ENCODE measurements around the gene MAP4K2.

MAP4K2 gene

DNA sequence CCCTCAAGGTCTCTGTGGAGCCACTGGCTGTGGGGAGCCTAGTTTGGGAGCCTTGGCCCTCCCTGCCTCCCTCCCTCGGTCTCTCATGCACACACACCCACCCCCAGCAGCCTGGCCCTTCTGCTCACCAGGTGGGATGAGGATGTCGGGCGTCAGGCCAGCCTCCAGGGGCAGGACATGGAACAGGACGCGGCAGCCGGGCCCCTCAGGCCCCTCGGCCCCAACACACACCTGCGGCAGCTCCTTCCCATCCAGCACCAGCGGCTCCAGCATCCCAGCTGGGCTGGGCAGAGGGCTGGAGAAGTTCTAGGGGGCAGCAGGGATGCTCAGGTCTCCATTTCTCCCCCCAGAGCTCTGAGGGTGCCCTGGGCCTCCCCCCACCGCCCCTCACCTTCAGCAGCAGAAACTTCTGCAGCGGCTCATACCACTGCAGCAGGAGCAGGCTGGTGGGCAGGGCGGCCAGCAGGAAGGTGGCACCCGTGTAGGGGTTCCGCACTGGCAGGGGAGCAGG is 11.2 kb downstream of the MAP4K2 start:
- no peak for DNase-seq (ENCODE audit: low spot score)

DNA sequence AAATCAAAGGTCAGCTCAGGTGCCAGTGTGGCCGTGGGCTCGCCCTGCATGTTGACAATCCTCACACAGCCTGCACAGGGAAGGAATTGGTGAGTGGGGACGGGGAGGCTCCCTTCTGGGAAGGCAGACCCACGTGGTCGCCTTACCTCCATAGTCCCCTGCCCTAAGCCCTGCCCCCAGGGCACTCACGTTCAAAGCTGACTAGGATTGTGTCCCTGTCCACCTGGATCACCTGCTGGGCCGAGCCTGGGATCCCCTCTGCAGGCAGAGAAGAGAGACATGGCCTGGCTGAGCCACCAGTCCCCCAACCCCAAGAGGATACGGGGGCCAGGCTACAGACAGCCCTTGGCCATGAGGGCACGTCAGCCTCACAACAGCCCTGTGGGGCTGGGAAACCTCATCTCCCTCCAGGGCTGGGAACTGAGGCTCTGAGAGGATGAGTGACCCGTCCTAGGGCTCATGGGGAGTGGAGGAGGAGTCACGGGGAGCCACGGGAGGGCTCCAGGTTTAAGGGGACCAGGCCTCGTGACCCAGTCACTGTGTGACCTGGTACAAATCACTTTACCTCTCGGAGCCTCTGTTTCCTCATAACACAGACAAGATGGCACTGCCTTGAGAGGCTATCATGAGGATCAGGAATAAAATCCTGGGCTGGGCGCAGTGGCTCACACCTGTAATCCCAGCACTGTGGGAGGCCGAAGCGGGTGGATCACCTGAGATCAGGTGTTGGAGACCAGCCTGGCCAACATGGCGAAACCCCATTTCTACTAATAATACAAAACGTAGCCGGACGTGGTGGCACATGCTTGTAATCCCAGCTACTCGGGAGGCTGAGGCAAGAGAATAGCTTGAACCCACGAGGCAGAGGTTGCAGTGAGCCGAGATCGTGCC is 12.6 kb downstream of the MAP4K2 start:
- no peak for DNase-seq (ENCODE audit: low spot score)

DNA sequence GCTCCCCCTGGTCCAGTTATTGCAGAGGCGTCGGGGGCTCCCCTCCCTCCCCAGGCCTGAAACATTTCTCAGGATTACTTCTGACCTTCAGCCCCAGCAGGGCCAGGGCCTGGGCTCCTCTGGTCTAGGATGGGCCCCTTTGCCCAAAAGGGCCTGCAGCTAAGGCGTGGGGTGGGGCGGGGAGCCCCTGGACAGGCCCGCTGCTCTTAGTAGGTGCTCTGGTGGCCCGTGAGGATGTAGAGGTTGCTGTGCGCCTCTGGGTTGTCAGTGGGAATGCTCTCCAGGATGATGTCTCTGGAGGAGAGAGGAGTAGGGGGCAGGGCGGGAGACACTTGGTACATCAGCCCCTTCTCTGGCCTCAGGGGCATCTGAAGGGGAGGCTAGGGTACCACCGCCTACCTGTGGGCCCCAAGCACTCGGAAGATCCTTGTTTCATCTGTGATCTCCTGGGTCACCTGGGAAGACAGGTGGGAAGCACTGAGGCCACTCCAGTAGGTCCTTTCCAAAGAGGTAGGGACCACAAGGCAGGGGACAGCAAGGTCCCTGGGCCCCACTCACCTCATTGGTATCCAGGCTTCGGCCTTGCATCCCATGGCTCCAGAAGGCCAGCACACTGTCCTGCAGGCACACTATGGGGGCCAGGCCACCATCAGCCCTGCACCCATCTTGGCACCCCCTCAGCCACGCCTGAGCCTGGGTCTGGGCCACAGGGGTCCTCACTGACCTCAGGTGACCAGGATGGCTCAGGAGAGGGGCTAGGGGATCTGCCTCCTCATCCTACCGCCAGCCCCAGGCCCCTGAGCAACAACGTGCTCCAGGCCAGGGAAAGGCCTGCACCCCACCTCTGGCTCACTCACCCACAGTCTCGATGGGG is 13.4 kb downstream of the MAP4K2 start:
- no peak for DNase-seq (ENCODE audit: low spot score)

DNA sequence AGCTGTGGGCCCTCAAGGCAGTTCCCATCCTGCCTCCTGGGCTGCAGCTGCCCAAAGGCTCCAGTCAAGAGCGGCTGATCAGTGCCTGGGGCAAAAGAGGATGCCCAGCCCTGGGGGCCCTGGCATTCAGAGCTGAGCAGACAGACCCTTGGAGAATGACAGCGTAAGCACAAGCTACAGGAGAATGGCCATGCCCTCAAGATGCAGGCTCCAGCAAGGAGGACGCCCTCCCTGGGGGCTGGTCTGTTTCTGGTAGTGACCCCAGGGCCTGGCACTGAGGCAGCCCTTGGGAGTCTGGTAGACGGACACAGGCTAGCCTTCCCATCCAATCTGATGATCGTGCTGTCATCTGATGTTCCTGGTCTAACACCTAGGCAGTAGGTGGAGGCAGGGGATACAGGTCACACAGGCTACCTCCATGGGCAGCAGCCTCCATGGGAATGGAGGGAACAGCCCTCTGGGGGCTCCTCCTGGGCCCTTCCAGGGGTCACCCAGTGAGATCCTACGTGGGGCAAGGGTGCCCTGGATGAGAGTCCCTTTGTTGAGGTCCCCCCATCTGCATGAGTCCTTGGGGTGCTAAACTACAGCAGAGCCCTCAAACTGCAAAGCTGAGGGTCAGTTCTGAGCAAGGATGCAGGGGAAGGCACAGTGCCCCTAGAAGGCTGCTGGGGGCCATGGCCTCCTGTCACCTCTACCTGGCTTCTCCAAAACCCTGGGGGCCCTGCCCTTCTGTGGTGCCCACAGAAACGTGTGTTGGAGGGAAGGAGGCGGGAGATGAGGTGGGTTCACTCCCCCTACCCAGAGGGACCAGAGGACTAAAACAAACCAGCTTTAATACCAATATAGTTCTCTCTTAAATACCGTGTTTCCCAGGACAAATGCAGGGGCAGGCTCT is 14.4 kb downstream of the MAP4K2 start:
- no peak for DNase-seq (ENCODE audit: low spot score)

DNA sequence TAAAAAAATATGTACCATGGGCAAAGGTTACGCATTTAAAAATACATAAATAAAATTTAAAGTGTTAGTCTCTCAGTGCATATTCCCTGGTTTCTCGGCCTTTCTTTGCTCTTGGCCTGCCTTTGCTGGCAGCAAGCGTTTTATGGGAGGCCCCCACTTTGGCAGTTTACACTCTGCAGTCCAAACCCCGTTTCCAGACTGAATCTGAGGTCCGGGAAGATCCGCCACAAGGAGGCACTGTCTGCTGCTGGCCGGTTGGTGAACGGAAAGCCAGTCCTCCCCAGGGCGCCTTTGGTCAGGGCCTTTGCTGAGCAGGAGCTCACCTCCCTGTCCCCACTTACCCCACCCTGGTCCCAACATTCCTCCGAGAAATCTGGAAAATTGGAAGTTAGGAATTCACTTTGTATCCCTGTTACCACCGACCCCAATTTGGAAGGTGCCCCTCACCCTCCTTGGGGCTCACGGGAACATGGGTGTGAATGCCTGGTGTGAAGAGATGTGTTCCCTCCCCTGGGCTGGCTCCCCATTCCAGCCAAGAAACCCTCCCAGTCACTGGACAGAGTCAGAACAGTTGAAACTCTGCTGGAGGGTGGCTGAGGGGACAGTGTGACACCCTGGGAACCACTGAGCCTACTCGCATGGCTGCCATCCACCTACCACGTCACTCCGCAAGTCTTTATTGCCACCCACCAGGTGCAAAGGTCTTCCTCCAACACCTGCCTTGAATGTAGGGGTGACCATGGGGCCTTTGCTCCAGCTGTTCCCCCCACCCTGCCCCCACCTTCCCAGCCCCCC is 15.3 kb downstream of the MAP4K2 start:
- peak; percentile 61 for DNase-seq (ENCODE audit: low spot score)

DNA sequence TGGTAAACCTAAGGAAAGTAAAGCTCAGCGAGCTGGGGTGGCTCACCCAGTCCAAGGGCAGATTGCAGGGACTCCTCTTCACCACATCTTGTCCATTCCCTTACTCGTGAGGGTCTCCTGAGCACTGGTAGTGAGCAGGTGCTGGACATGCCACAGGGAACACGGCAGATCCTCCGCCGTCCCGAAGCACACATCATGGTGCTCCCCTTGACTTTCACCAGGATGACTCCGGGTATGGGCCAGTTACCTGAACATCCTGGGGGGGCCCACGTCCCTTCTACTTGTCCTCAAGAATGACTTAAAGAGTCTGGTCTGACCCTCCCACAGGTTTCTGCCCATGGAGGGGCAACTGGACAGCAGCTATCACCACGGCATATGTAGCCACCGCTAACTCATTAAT is 16.7 kb downstream of the MAP4K2 start:
- DNase-seq (ENCODE audit: low spot score) = no peak

DNA sequence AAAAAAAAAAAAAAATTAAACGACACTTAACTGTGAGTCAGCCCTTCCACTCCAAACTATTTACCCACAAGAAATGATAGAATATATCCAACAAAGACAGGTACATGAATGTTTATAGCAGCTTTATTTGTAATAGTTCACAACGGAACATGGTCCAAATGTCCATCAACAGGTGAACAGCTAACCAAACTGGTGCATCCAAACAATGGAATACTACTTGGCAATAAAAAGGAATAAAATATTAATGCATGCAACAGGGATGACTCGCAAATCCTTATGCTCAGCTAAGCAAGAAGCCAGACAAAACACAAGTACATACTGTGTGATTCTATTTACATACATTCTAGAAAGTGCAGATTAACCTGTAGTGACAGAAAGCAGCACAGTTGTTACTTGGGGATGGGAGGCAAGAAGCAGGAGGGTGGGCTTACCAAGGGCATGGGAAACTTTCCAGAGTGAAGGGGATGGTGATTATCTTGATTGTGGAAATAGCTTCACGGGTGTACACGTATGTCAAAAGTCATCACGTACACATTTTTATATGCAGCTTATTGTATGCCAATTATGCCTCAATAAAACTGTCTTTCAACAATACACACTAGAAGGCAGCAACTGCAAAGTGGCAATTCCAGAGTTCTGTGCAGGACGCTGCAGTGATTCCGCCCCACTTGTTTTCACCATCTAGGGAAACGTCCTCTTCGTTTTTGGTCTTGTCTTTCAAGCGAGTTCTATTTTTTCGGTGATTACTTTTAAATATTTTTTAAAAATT is 18.0 kb downstream of the MAP4K2 start:
- no peak for DNase-seq (ENCODE audit: low spot score)

DNA sequence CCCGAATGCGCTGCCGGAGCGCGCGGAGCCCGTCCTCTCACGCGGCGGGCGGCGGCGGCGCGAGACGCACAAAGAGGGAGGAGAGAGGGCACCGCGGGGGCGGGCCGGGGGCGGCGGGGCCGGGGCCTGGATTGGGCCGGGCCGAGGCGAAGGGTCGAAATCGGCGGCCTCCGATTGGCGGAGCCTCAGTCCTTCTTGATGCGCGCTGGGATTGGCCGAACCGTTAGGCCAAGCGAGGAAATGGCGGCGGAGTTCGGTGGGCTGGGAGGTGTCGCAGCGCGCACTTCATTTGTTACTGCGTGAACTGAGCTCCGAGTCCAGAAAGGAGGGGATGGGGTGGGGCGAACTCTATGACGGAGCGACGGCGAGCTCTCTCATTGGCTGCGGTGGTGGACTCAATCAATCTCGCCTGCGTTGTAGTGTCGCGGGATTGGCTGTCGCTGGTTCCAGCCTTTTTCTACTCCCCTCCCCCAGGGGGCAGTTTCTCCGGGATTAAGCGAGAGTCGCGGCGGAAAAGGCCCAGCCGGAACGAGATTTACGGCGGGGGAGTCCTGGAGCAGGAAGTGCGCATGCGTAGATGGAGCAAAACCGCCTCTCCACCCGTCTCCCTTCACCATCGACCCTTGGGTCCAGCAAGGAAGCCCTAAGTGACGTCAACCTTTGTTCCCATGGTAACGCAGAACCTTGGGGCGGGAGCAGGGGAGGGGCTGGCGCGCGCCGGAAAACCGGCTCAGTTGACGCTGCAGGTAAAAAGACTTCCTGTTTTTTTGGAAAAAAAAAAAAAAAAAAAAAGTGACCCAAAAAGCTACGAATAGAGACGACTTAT is 24.3 kb downstream of the MAP4K2 start, which contains the start of gene SF1:
Gene SF1 (minus strand): TSS at position 70 of the 826 bp plus-strand sequence. CDS start 150 bp downstream, outside the sequence.
- DNase-seq (ENCODE audit: low spot score) = peak; percentile 99

DNA sequence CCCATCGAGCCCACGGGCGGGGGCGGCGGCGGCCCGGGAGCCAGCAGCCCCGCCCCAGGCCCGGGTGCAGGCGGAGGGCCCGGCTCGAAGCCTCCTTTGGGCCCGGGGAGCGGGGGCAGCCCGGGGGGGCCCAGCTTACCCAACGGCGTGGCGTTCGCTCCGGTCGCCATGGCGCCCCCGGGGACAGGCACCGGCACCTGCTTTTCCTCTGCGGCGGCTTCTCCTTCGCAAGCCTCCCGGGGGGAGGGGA is 24.9 kb downstream of the MAP4K2 start:
- no peak for DNase-seq (ENCODE audit: low spot score)

DNA sequence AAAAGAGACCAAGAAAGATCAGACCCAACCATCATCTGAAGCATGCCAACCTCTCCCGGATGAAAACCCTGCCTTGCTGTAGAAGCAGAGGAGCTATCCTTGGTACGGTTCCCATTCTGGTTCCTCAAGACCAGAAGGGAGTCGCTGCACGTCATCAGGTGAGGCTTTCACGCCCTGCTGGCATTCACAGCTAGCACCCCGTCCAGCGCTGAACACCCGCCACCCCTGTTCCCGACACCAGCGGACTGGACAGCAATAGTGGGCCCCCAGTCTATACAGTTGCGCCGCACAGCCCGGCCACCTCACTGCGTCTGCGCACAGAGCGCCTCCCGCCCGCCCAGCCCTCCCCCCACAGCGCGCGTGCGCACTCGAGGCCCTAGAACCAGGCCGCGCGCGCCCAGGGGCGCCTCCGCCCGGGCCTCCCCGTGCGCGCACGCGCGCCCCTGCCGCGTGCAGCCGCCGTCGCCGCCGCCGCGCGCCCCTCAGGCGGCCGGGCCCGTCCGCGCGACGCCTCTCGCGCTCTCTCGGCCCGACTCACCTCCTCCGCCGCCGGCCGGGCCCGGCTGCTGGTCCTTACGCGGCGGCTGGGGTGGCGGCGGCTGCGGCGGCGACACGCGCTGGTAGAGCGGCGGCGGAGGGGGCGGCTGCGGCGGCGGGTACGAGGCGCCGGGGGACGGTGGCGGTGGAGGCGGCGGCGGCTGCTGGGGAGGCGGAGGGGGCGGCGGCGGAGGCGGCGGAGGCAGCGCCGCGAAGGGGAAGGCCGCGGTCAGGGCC is 25.4 kb downstream of the MAP4K2 start:
- peak; percentile 92 for DNase-seq (ENCODE audit: low spot score)

DNA sequence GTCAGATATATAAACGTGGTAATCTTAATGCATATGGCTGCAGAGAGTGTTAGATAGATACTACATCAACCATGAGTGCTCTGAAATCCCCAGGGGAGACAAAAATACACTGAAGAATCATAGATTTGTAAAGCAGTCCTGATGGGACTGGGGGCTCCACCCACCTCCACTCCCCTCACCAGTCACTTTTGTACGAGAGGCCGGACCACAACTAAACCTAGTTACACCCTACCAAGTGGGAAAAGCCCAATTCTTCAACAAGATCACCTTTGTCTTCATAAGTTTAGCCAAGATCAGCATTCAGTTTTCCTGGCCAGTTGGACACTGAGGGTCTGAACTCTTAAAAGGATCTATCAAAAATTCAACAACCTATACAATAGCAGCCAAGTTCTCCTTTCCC is 26.1 kb downstream of the MAP4K2 start:
- no peak for DNase-seq (ENCODE audit: low spot score)

DNA sequence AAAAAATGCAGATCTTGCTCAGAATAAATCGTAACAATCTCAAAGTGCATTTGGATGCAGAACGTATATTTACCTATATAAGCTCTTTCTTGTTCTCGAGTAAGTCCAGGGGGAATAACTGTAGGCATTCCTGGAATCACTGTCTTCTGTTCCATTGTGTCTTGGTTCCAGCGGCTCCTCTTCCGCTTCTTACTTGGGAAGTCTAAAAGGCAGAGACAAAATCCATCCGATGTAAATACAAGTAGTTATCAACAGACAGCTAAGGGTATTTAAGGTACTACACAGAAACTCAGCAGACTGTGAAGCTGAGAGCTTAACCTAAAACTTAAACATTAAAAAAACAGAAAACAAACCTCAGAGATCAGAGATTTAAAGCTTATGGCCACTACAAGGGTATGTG is 26.6 kb downstream of the MAP4K2 start:
- DNase-seq (ENCODE audit: low spot score) = no peak

DNA sequence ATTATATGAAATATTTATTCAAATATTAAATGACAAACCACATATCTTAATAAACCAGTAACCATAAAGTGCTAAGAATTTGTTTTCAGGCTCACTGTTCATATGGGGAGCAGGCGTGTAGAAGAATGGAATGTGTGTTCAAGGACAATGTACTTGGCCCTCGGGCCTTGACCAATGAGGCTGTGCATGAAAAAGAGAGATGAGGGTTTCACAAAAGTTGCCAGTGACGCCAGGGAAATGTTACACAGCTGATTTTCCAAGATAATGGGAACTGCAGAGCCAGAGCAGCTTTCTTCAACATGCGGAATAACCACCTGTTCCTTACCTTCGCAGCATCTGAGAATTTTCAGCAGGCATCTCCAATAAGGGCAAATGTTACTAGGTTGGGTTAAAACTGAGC is 28.9 kb downstream of the MAP4K2 start:
- no peak for DNase-seq (ENCODE audit: low spot score)

DNA sequence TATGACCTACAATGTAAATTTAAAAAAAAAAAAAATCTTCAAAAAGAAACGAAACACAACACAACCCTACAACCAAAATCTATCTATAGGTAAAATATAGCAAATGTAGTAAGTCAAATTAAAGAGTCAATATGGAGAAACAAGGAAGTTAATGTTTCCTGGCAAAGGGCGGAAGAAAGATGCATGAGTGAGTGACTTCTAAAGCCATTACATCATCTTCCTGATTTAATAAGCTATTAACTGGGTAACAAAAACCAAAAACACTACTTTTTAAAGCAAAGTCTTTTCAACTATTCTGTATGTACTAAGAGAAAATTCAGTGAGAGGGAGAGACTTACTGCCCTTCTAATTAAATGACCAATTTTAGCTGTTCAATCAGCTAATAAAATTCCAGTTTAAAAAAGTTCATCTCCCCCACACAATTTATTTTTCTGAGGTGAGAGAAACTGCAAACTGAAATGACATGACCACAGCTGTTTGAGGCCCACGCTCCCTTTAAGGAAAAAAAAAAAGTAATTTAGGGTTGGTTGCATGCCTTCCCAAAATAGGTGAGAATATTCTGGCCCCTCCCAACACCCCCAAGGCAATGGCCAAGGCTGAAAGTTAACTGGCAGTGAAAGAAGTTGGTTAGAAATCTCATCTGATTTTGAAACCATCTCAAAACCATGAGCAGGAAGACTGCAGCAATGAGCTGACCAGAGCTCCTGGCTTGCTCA is 30.6 kb downstream of the MAP4K2 start:
- DNase-seq (ENCODE audit: low spot score) = no peak

DNA sequence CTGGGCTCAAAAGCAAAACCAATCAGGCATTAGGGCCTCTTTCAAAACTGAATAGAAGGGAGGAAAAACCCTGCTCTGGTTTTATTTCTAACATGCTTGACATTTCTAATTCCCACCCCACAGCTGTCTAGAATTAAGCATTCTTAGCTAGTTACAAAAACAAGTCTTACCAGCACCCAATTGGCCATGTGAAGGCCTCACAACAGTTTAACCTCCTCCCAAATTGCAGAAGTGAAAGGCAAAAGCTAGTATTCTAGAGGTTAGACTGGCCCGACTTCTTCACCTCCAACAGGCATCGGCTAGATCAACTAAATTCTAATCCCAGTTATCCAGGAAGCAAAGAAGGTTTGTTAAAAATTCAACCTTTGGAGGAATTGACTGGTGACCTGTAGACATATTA is 31.2 kb downstream of the MAP4K2 start:
- DNase-seq (ENCODE audit: low spot score) = no peak

DNA sequence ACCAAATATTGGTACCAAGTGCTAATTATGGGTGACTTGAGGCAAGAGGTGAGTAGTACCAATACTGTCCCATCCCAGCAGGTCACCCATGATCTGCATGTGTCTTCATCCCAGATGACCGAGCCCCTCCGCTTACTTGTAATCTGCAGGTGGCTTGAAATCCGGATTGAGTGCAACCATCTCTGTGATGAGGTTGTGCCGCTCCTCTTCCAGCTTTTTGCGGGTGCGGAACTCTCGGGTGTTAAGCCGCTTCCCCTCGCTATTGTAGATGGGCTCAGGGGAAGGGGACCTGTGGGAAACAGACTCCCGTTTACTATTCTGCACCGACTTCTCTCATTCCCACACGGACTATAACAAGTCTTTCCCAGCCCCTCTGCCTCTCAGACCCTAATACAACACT is 32.9 kb downstream of the MAP4K2 start:
- DNase-seq (ENCODE audit: low spot score) = no peak

DNA sequence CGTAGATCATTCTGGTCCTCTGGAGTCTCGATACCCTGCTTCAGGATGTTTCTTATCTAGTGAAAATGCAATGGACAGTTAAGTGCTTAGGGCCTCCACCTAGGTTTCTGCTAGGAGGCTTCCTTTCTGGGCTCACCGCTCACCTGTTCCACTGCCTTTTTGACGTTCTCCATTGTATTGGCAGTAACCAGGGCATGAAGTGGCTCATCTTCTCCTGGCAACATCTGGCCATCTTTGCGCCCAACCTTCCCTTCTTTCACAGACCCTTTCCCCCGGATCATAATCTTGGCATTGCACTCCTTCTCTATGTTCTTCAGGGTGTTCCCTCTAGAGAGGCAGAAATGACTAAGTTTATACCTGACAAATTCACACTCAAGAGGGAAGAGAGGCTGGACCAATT is 33.7 kb downstream of the MAP4K2 start:
- DNase-seq (ENCODE audit: low spot score) = no peak

DNA sequence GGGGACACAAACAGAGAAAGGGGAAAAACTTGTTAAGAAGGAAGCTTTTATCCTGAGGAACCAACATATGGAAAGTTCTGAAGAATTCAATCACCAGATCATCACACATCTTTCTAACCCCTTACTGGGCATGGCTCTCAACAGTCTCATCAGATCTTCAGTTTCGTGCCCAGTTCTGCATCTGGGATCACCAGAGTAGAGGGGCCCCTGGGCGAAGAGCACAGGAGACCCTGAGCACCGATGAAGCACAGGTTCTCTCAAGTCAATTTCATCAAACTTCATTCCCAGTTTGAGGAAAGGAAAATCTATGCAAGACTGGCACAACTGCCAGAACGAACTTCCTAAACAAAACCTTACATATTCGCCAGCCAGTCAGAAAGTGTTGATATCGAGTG is 34.7 kb downstream of the MAP4K2 start:
- no peak for DNase-seq (ENCODE audit: low spot score)

Data from hematopoietic multipotent progenitor cell treated with erythropoietin and hydrocortisone succinate and interleukin-3 and kit ligand, for 15 days (in vitro differentiated cells).